Pons (tissue), 1 donor: ENCODE data around the gene AHDC1.

Experiments
- DNase-seq: peaks from one replicate; pipeline ENCODE4 v3.0.0-alpha.2; 2016; ENCODE audit warnings: low spot score

AHDC1 gene

GRCh38 chr1:27614043-27614624, 10.2 kb upstream of the AHDC1 start:
- DNase-seq, result no peak

DNA sequence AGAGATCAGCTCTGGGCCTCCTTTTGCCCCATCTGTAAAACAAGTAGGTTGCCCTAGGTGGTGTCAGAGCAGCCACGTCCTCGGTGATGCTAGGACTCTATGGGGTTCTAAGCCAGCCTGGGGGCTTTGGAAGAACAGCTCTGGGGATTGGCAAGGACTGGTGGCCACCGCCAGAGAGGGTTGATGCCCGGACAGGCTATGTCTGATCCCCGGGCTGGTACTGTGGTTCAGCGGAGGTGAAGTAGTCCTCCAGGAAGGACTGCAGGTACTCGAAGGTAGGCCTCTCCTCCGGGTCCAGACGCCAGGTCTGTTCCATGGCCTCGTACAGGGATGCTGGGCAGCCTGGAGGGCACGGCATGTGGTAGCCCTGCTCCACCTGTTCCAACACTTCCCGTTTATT, 8.8 kb upstream of the AHDC1 start:
- no peak for DNase-seq

- DNase-seq, result no peak
These were observed 7.5 kb upstream of the AHDC1 start for GRCh38 chr1:27611450-27611849.

GRCh38 chr1:27609618-27610240, 5.8 kb upstream of the AHDC1 start:
- DNase-seq, result no peak

DNA sequence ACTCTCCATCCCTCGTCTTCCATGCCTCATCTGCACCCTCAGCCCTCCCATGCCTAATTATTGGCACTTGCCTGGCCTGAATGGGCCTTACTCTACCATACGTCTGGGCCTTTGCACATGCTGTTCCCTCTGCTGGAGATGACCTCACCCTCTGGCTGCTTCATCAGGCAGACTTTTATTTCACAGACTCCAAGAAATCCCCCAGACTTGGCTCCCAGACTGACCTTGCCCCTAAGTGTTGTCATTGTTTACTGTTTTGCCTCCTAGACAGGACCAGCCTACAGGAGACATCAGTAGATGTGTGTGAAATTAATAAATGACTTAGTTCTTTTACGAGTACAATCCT, 5.2 kb upstream of the AHDC1 start:
- DNase-seq, result no peak

- no peak for DNase-seq
These were observed 3.4 kb upstream of the AHDC1 start for GRCh38 chr1:27607239-27607804.

DNA sequence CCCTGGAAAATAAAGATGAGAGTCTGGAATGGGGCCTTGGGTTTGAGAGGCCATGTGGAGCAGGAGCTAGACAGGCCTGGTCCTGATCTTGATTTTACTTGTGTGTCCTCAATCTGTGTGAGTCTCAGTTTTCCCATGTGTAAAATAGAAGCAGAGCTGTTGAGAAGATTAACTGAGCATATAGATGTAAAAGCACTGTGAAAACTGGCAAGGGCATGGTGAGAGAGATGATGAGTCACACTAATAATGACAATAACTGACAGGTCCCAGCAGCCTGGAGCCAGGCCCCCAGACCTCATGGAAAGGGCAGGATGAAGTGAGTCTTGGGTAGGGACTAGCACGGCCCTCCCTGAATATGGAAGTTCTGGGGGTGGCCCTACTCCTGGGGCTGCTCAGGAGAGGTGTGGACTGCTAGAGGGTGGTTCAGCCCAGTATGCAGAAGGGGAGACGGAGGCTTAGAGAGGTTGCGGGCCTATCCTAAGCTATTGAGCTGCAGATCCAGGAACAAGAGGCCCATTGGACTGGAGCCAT, 2.8 kb upstream of the AHDC1 start:
- no peak for DNase-seq

GRCh38 chr1:27605796-27606707, 2.1 kb upstream of the AHDC1 start:
- DNase-seq, result peak; percentile 74

DNA sequence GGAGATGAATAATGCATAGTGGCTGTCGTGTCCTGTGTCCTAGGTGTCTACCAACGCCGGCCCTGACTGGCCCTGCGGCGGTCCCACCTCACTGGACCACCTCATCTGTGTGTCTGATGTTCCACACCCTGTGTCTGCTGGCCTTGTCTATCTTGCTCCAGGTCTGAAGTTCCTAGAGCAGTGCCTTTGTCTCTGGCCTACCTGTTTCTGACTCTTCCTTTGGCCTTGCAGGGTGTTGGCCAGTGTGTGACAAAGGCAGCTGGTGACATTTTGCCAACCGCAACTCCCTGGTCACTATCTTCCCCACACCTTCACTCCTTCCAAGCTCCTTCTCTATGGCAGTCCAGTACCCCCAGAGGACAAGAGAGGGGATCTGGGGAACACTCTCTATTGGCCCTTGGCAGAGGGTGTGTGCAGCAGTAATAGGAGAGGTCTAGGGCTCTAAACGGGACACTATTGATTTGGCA, 1.4 kb upstream of the AHDC1 start:
- DNase-seq, result no peak

GRCh38 chr1:27604579-27605299, 795 bp upstream of the AHDC1 start:
- no peak for DNase-seq

GRCh38 chr1:27603309-27603680, 649 bp downstream of the AHDC1 start:
- no peak for DNase-seq

- no peak for DNase-seq
These were observed 1.3 kb downstream of the AHDC1 start for GRCh38 chr1:27602462-27603308.

GRCh38 chr1:27601771-27602461, 2.0 kb downstream of the AHDC1 start:
- peak; percentile 64 for DNase-seq

- DNase-seq, result no peak
These were observed 2.6 kb downstream of the AHDC1 start for GRCh38 chr1:27601321-27601770.

- DNase-seq, result no peak
These were observed 3.3 kb downstream of the AHDC1 start for GRCh38 chr1:27600498-27601175.

DNA sequence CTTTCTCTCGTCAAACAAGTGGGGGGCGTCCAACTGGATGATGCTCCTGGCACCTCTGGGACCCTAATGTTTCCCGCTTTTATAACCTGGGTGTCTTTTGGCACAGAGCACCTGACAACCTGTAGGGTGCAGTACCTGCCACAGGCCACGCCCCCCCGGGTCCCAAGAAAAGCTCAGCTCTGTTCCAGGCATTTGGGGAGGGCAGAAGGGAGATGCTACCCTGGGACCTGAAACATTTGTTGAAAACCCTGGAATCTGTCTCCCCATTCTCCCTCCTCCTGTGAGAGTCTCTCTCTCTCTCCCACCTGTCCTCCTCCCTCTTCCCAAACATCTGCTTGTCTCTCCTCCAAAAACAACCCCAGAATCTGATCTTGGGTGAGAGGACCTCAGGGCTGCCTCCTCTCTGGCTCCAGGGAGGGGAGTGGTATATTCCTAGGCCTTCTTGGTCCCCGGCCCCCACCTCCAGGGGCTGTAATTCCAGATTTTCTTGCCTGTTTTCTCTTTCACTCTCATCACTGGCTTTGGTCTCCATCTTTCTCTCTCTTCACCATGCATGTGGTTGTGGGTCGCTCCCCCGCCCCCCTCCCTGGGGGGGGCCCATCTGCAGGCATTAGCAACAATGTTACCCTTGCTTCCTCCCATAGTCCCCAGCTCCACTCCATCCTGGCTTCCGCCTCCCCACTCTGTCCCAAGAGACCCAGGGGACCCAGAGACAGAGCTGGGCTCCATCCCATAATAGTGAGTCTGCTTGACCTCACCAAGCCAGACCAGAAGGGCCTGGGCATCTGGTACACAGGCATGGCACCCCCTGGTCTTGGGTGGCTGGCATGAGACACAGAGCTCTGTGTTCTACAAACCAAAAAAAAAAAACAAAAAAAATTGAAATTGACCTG, 4.1 kb downstream of the AHDC1 start:
- no peak for DNase-seq

DNA sequence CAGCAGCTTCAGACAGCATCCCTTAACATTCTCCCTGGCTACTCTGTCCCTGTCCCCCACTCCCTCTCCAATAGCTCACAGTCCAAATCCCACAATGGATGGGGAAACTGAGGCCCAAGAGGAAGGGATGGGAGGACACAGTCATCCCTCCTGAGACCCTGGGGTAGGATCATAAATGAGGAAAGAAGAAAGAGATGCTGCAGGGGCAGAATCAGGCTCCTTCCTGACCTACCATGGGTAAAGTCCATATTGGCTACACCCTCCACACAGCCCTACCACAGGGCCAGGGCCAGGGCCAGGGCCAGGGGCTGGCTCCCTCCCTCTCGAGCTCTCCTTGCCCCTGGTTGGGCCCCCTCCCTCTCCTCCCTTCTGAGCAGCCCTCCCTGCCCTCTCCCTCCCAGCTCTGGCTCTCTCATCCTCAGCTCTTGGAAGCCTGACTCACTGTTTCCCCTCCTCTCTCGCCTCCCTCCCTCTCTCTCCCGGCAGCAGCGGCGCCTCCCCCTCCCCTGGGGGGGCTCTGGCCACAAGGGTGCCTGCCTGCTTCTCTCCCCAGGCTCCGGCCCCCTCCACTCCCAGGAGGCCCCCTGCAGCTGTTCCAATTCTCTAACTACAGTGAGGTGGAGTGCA, 4.9 kb downstream of the AHDC1 start:
- peak; percentile 44 for DNase-seq

GRCh38 chr1:27598295-27598687, 5.7 kb downstream of the AHDC1 start:
- DNase-seq, result no peak
